HEK293T (cell line): ENCODE results near the gene TRIM63.

Experiments used
- CTCF ChIA-PET: fragments of 350-600 bp; formaldehyde crosslinking; extraction: SDS; loops from one replicate; lab custom pipeline; 2021; ENCODE audit warnings: antibody characterized with exemption, inconsistent platforms; lab: Yijun Ruan, JAX
- POLR2A ChIA-PET: fragments of 350-600 bp; formaldehyde crosslinking; extraction: SDS; loops from one replicate; lab custom pipeline; 2020; ENCODE audit warnings: antibody characterized with exemption, inconsistent platforms; lab: Yijun Ruan, JAX
- DNase-seq: peaks from one replicate; pipeline ENCODE4 v3.0.0; 2012; ENCODE audit warnings: mixed read lengths; ENCODE audit errors: extremely low spot score
- ARNT ChIP-seq: fragments of 450-650 bp; IDR thresholded peaks from 2 replicates; pipeline ENCODE4 v1.6.1; 2017; ENCODE audit warnings: mild to moderate bottlenecking
- BHLHE40 ChIP-seq: fragments of 450-650 bp; IDR thresholded peaks from 2 replicates; pipeline ENCODE4 v1.6.1; 2016; ENCODE audit warnings: mild to moderate bottlenecking, moderate library complexity, borderline replicate concordance
- CTBP1 ChIP-seq: fragments of 450-650 bp; IDR thresholded peaks from 2 replicates; pipeline ENCODE4 v1.6.1; 2016; ENCODE audit warnings: borderline replicate concordance
- ELF4 ChIP-seq: fragments of 450-650 bp; IDR thresholded peaks from 2 replicates; pipeline ENCODE4 v1.6.1; 2017; ENCODE audit warnings: antibody characterized with exemption
- FOXA1 ChIP-seq: fragments of 450-650 bp; IDR thresholded peaks from 2 replicates; pipeline ENCODE4 v1.6.1; 2016; ENCODE audit warnings: mild to moderate bottlenecking
- FOXK2 ChIP-seq: fragments of 450-650 bp; IDR thresholded peaks from 2 replicates; pipeline ENCODE4 v1.6.1; 2016; ENCODE audit warnings: mild to moderate bottlenecking
- FOXM1 ChIP-seq: fragments of 450-650 bp; IDR thresholded peaks from 2 replicates; pipeline ENCODE4 v1.6.1; 2017; ENCODE audit warnings: mild to moderate bottlenecking, borderline replicate concordance
- HDGF ChIP-seq: fragments of 450-650 bp; IDR thresholded peaks from 2 replicates; pipeline ENCODE4 v1.6.1; 2017; ENCODE audit warnings: antibody characterized with exemption, borderline replicate concordance
- L3MBTL2 ChIP-seq: fragments of 450-650 bp; conservative IDR thresholded peaks from 2 replicates; pipeline ENCODE4 v1.6.1; 2016; ENCODE audit warnings: mild to moderate bottlenecking
- LEF1 ChIP-seq: fragments of 450-650 bp; IDR thresholded peaks from 2 replicates; pipeline ENCODE4 v1.6.1; 2017; ENCODE audit warnings: mild to moderate bottlenecking, borderline replicate concordance
- NFRKB ChIP-seq: fragments of 450-650 bp; IDR thresholded peaks from 2 replicates; pipeline ENCODE4 v1.6.1; 2016; ENCODE audit warnings: mild to moderate bottlenecking, moderate library complexity
- SP1 ChIP-seq: fragments of 450-650 bp; IDR thresholded peaks from 2 replicates; pipeline ENCODE4 v1.6.1; 2017
- SUZ12 ChIP-seq: fragments of 450-650 bp; IDR thresholded peaks from 2 replicates; pipeline ENCODE4 v1.6.1; 2016; ENCODE audit warnings: mild to moderate bottlenecking
- TARDBP ChIP-seq: fragments of 450-650 bp; IDR thresholded peaks from 2 replicates; pipeline ENCODE4 v1.6.1; 2016
- ZNF384 ChIP-seq: fragments of 450-650 bp; IDR thresholded peaks from 2 replicates; pipeline ENCODE4 v1.6.1; 2016
- TF ChIP-seq, protein P1 (sequence below): fragments of 450-650 bp; IDR thresholded peaks from 2 replicates; pipeline ENCODE4 v1.6.1; 2016

Gene TRIM63

DNA sequence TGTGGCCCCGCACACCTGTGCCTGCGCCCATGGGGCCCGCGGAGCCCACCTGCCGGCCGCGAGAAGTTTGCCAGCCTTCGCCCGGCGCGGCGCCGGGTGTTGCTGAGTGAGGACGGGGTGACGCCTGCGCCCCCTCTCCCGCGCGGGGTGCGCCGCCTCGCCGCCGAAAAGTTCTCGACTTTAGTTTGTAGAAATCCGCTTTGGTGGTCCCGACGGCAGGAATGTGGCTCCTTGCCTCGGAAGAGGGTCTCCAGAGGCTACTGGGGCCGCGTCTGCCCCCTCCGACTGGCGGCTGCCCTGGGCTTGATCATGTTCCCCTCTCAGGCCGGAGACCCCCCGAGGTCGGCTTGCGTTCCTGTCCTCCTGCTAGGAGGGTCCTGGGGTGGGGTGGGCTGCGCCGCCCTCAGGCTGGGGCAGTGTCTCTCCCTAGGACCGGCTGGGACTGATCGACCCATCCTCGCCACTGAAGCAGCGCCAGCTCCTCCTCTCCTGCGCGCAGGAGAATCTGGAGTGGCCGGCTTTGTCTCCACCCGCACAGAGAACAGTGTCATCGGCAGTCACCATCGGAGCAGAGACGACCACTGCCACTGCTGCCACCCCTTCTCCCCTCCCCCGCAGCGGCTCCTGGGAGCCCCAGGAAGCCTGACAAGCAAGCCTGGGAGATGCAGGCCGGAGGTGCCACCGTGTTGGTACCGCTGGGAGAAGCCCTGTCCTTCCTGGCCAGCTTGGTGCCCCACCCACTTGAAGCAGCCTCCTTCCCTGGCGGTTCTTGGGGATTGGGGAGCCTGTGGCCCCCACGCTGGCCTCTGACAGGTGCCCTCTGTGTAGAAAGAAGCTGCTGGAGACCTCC is 21.0 kb downstream of the TRIM63 start:
- TF ChIP-seq HDGF, result no peak
- TF ChIP-seq BHLHE40, result no peak
- no peak for TF ChIP-seq ARNT
- no peak for TF ChIP-seq FOXM1
- TF ChIP-seq ELF4, result no peak
- TF ChIP-seq, protein P1, sequence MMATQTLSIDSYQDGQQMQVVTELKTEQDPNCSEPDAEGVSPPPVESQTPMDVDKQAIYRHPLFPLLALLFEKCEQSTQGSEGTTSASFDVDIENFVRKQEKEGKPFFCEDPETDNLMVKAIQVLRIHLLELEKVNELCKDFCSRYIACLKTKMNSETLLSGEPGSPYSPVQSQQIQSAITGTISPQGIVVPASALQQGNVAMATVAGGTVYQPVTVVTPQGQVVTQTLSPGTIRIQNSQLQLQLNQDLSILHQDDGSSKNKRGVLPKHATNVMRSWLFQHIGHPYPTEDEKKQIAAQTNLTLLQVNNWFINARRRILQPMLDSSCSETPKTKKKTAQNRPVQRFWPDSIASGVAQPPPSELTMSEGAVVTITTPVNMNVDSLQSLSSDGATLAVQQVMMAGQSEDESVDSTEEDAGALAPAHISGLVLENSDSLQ, result no peak
- no peak for TF ChIP-seq TARDBP
- no peak for TF ChIP-seq LEF1
- TF ChIP-seq ZNF384, result no peak
- TF ChIP-seq SP1, result no peak
- no peak for TF ChIP-seq L3MBTL2
- TF ChIP-seq FOXA1, result no peak
- no peak for TF ChIP-seq NFRKB
- TF ChIP-seq SUZ12, result no peak
- no peak for TF ChIP-seq FOXK2
- TF ChIP-seq CTBP1, result no peak
- no peak for DNase-seq
- POLR2A ChIA-PET, result interaction anchor here (1.5 kb wide), 1 partner anchor 13 kb away, joined by 4 read pairs; no protein-coding TSS in a partner anchor
- CTCF ChIA-PET, result interaction anchor here (3.2 kb wide), 1 partner anchor 10 kb away, joined by 12 read pairs; no protein-coding TSS in a partner anchor

DNA sequence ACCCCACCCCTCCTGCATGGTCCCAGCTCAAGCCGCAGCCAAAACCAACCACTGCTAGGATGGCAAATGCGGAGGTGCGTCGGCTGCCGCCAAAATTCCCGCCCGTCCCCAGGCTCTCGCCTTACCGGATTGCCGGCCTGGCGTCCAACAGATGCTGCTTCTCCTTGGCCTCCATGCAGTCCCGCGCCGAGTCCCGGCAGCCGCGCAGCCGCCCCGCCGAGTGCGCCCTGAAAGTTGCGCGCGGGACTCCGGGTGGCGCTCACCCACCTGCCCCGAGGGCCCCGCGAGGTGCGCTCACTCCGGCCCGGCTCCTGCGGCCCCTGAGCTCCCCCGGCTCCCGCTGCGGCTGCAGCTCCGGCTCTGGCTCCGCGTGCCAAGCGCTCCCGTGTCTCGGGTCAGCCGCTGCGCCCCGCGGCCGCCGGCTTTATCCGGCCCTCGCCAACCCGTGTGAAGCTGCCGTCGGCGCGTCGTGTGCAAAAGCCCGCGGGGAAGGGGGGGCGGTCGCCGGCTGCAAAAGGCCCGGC is 21.6 kb downstream of the TRIM63 start, which contains the start of gene SLC30A2:
Gene SLC30A2, minus strand, starts transcription at position 397 of the 524 bp plus-strand sequence. Its CDS starts 222 bp downstream, at position 175.
- POLR2A ChIA-PET, result interaction anchor here (1.5 to 2.7 kb wide), 2 partner anchors 10 to 13 kb away, joined by 4 to 14 read pairs; no protein-coding TSS in a partner anchor
- CTCF ChIA-PET, result interaction anchor here (3.2 kb wide), 1 partner anchor 9 kb away, joined by 12 read pairs; no protein-coding TSS in a partner anchor
- TF ChIP-seq FOXA1, result no peak
- no peak for TF ChIP-seq L3MBTL2
- TF ChIP-seq TARDBP, result no peak
- no peak for TF ChIP-seq NFRKB
- TF ChIP-seq FOXK2, result no peak
- TF ChIP-seq BHLHE40, result no peak
- TF ChIP-seq, protein P1, result no peak
- no peak for TF ChIP-seq HDGF
- no peak for TF ChIP-seq LEF1
- no peak for TF ChIP-seq ZNF384
- TF ChIP-seq CTBP1, result no peak
- TF ChIP-seq SUZ12, result no peak
- no peak for TF ChIP-seq ARNT
- TF ChIP-seq SP1, result no peak
- no peak for TF ChIP-seq ELF4
- TF ChIP-seq FOXM1, result no peak
- DNase-seq, result no peak

DNA sequence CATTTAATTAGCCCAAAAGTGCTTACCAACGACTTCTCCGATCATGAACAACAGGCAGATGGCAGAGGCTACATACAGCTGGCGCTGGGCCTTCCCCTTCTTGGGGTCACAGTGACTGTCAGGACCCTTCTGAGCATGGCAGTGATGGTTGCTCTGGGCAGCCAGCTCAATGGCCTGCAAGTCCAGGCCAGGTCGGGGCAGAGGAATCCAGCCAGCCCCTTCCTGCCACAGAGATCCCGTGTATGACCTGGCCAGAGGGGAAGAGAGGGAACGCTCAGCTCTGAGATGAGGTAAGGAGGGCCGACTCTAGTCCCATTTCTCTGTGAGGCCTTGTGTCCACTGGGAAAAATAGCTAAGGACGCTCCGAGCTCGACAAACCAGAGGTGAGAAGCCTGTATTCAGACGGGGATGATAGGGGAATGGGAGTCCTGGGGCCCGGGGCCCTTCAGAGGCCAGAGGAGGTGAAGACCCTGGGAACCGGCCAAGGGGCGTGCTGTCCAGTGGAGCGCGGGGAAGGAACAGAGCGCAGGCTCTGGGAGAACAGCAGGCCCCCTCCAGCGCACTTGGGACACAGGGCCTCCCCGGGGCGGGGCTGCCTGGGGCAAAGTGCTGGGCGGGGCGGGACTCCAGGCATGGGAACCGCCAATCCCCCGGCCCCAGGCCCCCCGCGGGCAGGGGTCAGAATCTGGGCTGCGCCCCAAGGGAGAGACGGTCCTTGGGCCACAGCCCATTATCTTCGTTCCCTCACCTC is 22.3 kb downstream of the TRIM63 start:
- no peak for TF ChIP-seq BHLHE40
- no peak for TF ChIP-seq FOXA1
- TF ChIP-seq FOXM1, result no peak
- TF ChIP-seq ZNF384, result no peak
- TF ChIP-seq SUZ12, result no peak
- TF ChIP-seq CTBP1, result no peak
- TF ChIP-seq HDGF, result no peak
- TF ChIP-seq SP1, result no peak
- TF ChIP-seq, protein P1, result no peak
- no peak for TF ChIP-seq ARNT
- TF ChIP-seq ELF4, result no peak
- TF ChIP-seq FOXK2, result no peak
- TF ChIP-seq TARDBP, result no peak
- no peak for TF ChIP-seq NFRKB
- TF ChIP-seq L3MBTL2, result no peak
- no peak for TF ChIP-seq LEF1
- ChIA-PET CTCF (interaction anchor here (3.2 kb wide), 1 partner anchor 9 kb away, joined by 12 read pairs; no protein-coding TSS in a partner anchor), POLR2A (interaction anchor here (1.1 to 2.7 kb wide), 3 partner anchors 9 to 125 kb away, joined by 4 to 14 read pairs (median 4); partner anchors contain the start of gene ZNF593)
- no peak for DNase-seq

DNA sequence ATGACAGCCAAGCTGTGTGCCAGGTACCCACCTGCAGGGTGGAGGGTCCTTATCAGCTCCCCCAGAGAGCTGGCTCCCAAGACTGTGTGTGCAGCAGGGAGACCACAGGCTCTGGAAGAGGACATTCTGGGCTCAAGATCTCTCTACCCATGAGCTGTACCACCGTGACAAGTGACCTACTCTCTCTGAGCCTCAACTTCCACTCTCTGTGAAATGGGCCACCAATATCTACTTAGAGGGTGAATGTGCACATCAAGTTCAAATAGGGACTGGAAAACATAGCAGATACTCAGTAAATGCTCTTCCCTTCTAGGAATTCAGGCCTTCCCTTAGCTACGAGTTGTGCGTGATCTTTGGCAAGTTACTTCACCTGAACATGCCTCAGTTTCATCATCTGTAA is 23.0 kb downstream of the TRIM63 start:
- no peak for DNase-seq
- ChIA-PET CTCF (interaction anchor here (1.3 to 3.2 kb wide), 2 partner anchors 8 to 125 kb away, joined by 3 to 12 read pairs; partner anchors contain the start of gene ZNF593), POLR2A (interaction anchor here (1.1 to 2.7 kb wide), 2 partner anchors 9 to 125 kb away, joined by 4 to 14 read pairs; partner anchors contain the start of gene ZNF593)
- TF ChIP-seq LEF1 (no peak), SUZ12 (no peak), L3MBTL2 (no peak), NFRKB (no peak), FOXM1 (no peak), SP1 (no peak), ZNF384 (no peak), TARDBP (no peak)
